Measurements from ENCODE around the gene EVA1A. TPM values are rescaled to one million over a fixed set of nuclear protein-coding genes. Genes with fewer than 3 reads are reported as not detected.

Gene EVA1A
- total RNA-seq, 1 experiment from 2014 or later = 0.68 TPM

DNA sequence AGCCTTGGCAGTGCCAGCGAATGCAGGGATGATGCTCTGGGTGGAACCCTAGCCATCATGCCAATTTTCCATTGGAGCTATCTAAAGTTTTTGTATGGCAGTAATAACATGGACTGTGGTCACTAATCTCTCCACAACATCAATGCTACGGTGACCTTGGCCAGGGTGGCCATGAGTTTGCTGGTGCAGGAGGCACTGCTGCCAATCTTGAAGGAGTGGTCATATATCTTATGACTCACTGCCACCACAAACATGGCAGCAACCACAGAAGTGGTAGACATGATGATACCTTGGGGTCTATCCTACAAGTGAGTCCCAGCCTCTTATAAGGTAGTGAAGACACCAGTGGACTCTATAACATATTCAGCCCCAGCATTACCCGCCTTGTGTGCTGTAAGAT is 104.6 kb downstream of the EVA1A start:
- Histone ChIP-seq H3K79me2 (ENCODE audit: insufficient read depth, low read length) (no peaks in the 10 kb centered on the region), H3K23me2 (ENCODE audit: insufficient read length, low read depth, low read length, poor library complexity, severe bottlenecking) (no peaks in the 10 kb centered on the region), H3K9me3 (ENCODE audit: control insufficient read depth, low read depth, low read length) (no peaks in the 10 kb centered on the region), H4K91ac (ENCODE audit: insufficient read length, low read depth, low read length) (no peak overlapping the region), H3K4me1 (ENCODE audit: insufficient read depth, low read length) (0 out of 2 replicates have a peak, but pooled peaks cover 8% of the 10 kb centered on the region), H3K79me1 (ENCODE audit: insufficient read depth, low read depth, low read length, poor library complexity, severe bottlenecking) (no peaks in the 10 kb centered on the region), H2BK20ac (ENCODE audit: low read depth, low read length, poor library complexity, severe bottlenecking) (no peak overlapping the region), H2AFZ (ENCODE audit: low read length) (no peak overlapping the region), H2BK120ac (ENCODE audit: low read depth, low read length, poor library complexity, severe bottlenecking) (no peak overlapping the region), H4K5ac (ENCODE audit: insufficient read length, low read depth, low read length) (no peak overlapping the region), H4K20me1 (ENCODE audit: control insufficient read depth, insufficient read depth, insufficient read length) (no peaks in the 10 kb centered on the region), H3K27me3 (ENCODE audit: insufficient read depth, low read length) (no peaks in the 10 kb centered on the region), H2AK5ac (ENCODE audit: insufficient read length, low read length) (no peak overlapping the region), H3K56ac (ENCODE audit: insufficient read length, low read depth, low read length) (no peak overlapping the region), H3K9ac (ENCODE audit: extremely low read depth, insufficient read length, low read length) (no peak overlapping the region), H3K27ac (ENCODE audit: insufficient read length, low read depth, low read length) (no peak overlapping the region), H3K4ac (ENCODE audit: low read depth, low read length) (no peak overlapping the region), H3K4me2 (ENCODE audit: insufficient read depth, insufficient read length, low read length) (no peak overlapping the region), H3K23ac (ENCODE audit: insufficient read length, low read depth, low read length) (no peak overlapping the region), H4K8ac (replicated peaks; ENCODE audit: insufficient read length, low read depth, low read length) (no peak overlapping the region), H2BK15ac (ENCODE audit: low read depth, low read length) (no peak overlapping the region), H3K14ac (ENCODE audit: insufficient read depth, low read length) (no peak overlapping the region), H2BK12ac (ENCODE audit: insufficient read length, low read depth, low read length) (no peak overlapping the region), H3K18ac (ENCODE audit: insufficient read length, low read depth, low read length) (no peak overlapping the region), H2BK5ac (ENCODE audit: insufficient read length, low read length) (no peak overlapping the region), H3T11ph (ENCODE audit: low read length) (no peak overlapping the region)
- DNase-seq = no peak
- Mint-ChIP-seq H3K4me3 (no peak overlapping the region; a peak in 1 of 5 replicates), H3K27ac (no peak overlapping the region), H3K9me3 (peaks cover 4% of the 10 kb centered on the region in 2 experiments; a peak in 3 of 5 replicates), H3K4me1 (peaks cover 20 to 23% of the 10 kb centered on the region in 2 experiments), H3K27me3 (ENCODE audit: low read depth) (peaks cover 2% of the 10 kb centered on the region; the same call in 1 of the 2 replicates), H3K36me3 (ENCODE audit: insufficient read depth in 1 of 3, low read depth in 3 of 3) (peaks cover 0 to 4% (median 1%) of the 10 kb centered on the region in 3 experiments; a peak in 2 of 7 replicates)
- WGBS (ENCODE audit: extremely low coverage, insufficient read length, low lambda C conversion rate) = no CpG with 5 or more reads among the region's 3 CpGs
- TF ChIP-seq, protein P1, sequence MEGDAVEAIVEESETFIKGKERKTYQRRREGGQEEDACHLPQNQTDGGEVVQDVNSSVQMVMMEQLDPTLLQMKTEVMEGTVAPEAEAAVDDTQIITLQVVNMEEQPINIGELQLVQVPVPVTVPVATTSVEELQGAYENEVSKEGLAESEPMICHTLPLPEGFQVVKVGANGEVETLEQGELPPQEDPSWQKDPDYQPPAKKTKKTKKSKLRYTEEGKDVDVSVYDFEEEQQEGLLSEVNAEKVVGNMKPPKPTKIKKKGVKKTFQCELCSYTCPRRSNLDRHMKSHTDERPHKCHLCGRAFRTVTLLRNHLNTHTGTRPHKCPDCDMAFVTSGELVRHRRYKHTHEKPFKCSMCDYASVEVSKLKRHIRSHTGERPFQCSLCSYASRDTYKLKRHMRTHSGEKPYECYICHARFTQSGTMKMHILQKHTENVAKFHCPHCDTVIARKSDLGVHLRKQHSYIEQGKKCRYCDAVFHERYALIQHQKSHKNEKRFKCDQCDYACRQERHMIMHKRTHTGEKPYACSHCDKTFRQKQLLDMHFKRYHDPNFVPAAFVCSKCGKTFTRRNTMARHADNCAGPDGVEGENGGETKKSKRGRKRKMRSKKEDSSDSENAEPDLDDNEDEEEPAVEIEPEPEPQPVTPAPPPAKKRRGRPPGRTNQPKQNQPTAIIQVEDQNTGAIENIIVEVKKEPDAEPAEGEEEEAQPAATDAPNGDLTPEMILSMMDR (conservative IDR thresholded peaks at IDR 0.05) = no peak

All from H9 (cell line).